Left ventricle myocardium inferior (tissue), 1 donor: Measurements from ENCODE around the gene AMBP. TPM values are rescaled to one million over a fixed set of nuclear protein-coding genes. Genes with fewer than 3 reads are reported as not detected.

ENCODE experiments used
- DNase-seq: peaks from one replicate; pipeline ENCODE4 v3.0.0-alpha.2; 2020
- H3K27ac ChIP-seq: fragments of 200-600 bp; replicated peaks from 2 replicates; pipeline ENCODE4 v1.8.0; 2021
- H3K27me3 ChIP-seq: fragments of 200-600 bp; 2 replicates; pipeline ENCODE4 v1.8.0; 2021; ENCODE audit warnings: low read depth
- H3K36me3 ChIP-seq: fragments of 200-600 bp; 2 replicates; pipeline ENCODE4 v1.8.0; 2021
- H3K4me1 ChIP-seq: fragments of 200-600 bp; 2 replicates; pipeline ENCODE4 v1.8.0; 2021
- H3K4me3 ChIP-seq: fragments of 200-600 bp; 2 replicates; pipeline ENCODE4 v1.8.0; 2021; ENCODE audit warnings: mild to moderate bottlenecking, moderate library complexity
- H3K9me3 ChIP-seq: fragments of 200-600 bp; replicated peaks from 2 replicates; pipeline ENCODE4 v1.8.0; 2021
- intact Hi-C: fragments of 100-400 bp; cut with micrococcal nuclease; formaldehyde crosslinking; loops from one replicate; pipeline ENCODE4 v1.11.0; 2022
- total RNA-seq: library from RNA; stranded (reverse); fragmentation: NEBNext Ultra II Directional; extraction: Animal tissue kit (Norgen Biotek cat#: 25700); gene quantifications from one replicate; pipeline ENCODE4 v1.2.1, GENCODE V29; 2021
- TF ChIP-seq, protein P1 (sequence below): fragments of 200-600 bp; IDR thresholded peaks from 2 replicates; pipeline ENCODE4 v1.8.0; 2021; ENCODE audit warnings: antibody characterized with exemption, mild to moderate bottlenecking, borderline replicate concordance
- donor health status: DM: no; HTN: yes; CAD: no; lungs with severe emphysema.

AMBP gene
- total RNA-seq, 1 donor from 2014 or later: not detected

DNA sequence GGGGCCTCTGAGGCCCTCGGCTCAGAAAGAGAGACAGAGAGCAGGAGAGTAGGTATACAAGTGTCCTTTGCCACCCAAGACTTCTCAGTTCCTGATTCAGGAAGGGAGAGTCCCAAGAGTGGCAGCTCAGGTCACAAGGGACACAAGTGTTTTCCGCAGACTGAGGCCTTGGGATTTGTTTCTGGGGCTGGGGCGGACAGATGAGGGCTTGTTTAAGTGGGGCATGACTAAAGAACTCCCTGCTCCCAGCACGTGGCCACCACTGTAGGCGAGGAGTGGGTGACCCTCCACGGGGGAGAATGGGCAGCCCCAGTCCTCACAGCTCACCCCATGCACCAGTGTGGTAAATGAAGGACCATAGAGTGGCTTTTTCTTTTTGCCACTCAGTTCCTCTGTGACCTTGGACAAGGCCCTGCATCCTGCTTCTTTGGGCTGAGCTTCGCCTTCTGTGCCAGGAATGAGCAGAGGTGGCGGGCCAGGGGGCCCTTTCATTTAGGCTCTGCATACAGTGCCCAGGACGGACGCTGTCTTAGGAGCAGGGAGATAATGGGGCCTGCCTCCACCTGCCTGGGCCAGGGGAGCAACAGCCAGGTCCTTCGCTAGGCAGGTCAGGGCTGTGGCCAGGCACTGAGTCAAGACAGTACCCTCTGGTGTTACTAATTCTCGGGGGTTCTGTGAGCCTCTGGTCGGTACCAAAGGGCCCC lies 50.8 kb downstream of the AMBP start:
- no peak overlapping the region for H3K27ac ChIP-seq
- DNase-seq: no peak
- intact Hi-C loops: no loop called here
- peaks cover under 1% of the 10 kb centered on the region for H3K27me3 ChIP-seq
- no peak overlapping the region for H3K4me3 ChIP-seq
- H3K36me3 ChIP-seq: peaks cover 14% of the 10 kb centered on the region
- peaks cover 24% of the 10 kb centered on the region for H3K9me3 ChIP-seq
- H3K4me1 ChIP-seq: no peaks in the 10 kb centered on the region
- TF ChIP-seq, protein P1, sequence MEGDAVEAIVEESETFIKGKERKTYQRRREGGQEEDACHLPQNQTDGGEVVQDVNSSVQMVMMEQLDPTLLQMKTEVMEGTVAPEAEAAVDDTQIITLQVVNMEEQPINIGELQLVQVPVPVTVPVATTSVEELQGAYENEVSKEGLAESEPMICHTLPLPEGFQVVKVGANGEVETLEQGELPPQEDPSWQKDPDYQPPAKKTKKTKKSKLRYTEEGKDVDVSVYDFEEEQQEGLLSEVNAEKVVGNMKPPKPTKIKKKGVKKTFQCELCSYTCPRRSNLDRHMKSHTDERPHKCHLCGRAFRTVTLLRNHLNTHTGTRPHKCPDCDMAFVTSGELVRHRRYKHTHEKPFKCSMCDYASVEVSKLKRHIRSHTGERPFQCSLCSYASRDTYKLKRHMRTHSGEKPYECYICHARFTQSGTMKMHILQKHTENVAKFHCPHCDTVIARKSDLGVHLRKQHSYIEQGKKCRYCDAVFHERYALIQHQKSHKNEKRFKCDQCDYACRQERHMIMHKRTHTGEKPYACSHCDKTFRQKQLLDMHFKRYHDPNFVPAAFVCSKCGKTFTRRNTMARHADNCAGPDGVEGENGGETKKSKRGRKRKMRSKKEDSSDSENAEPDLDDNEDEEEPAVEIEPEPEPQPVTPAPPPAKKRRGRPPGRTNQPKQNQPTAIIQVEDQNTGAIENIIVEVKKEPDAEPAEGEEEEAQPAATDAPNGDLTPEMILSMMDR: no peak

DNA sequence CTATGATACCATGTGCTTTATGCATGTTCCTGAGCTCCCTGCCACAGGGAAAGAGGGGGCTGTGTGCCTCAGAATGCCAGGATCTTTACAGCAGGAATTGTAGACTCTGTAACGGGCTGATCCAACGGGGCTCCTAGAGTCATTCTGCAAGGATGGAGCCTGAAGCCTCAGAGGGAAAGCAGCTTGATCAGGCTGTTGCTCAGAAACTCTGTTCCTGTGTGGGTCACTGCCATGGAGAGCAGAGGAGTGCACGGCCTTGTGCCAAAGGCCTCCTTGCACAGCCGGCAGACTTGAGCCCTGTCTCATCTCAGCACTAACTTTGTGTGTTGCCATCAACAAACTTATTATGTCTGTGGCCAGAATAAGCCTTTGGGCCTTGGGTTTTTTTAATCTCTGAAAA lies 51.8 kb downstream of the AMBP start:
- TF ChIP-seq, protein P1: no peak
- Histone ChIP-seq H3K9me3 (peaks cover 33% of the 10 kb centered on the region), H3K36me3 (peaks cover 24% of the 10 kb centered on the region), H3K27me3 (no peaks in the 10 kb centered on the region), H3K27ac (no peak overlapping the region), H3K4me1 (no peaks in the 10 kb centered on the region), H3K4me3 (no peak overlapping the region)
- DNase-seq: no peak
- intact Hi-C loops: no loop called here

DNA sequence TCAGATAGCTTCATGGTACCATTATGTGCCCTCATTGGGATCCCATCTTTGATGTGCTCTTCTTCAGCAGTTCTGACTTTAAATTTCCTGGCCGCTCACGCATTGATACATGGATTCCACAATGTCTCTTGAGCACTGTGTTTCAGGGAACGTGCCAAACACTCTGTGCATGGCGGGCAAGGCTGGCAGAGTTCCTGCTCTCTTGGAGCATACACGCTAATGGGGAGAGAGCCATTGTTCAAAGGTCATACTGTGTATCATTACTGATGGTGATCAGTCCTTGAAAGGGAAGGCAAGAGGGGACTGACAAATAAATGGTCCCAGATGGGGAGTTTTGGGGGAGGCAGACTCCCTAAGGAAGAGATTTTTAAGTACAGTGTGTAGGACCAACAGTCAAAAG lies 52.3 kb downstream of the AMBP start:
- no peaks in the 10 kb centered on the region for H3K4me1 ChIP-seq
- H3K4me3 ChIP-seq: no peak overlapping the region
- TF ChIP-seq, protein P1: no peak
- peaks cover 38% of the 10 kb centered on the region for H3K9me3 ChIP-seq
- peaks cover 26% of the 10 kb centered on the region for H3K36me3 ChIP-seq
- no peak for DNase-seq
- intact Hi-C loops: no loop called here
- no peaks in the 10 kb centered on the region for H3K27me3 ChIP-seq
- no peak overlapping the region for H3K27ac ChIP-seq

DNA sequence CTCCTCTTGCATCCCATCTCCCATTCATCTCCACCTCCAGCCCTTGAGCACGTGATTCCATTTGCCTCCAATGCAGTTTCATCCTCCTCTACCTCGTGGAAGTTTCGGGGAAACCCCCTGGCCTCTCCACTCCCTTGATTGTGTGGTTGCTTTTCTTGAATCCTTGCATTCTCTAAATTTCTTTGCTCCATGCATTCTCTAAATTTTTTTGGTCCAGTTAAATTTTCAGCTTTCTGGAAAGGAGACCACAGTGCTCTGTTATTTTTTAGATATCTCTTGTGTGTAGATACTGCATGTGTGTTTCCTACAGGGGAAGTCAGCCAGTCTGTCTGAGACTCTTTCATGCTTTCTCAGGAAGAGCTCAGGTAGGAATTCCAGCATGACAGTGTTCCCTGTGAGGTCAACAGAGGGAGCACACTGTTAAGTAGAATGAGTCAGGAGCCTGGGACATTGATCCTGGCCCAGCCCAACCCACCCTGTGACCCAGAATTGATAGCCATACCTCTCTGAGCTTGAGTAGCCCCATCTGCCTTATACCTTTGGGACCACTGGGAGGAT lies 52.8 kb downstream of the AMBP start:
- Histone ChIP-seq H3K4me3 (no peak overlapping the region), H3K9me3 (peaks cover 43% of the 10 kb centered on the region), H3K4me1 (no peaks in the 10 kb centered on the region), H3K36me3 (peaks cover 26% of the 10 kb centered on the region), H3K27me3 (no peaks in the 10 kb centered on the region), H3K27ac (no peak overlapping the region)
- intact Hi-C loops: no loop called here
- TF ChIP-seq, protein P1: no peak
- no peak for DNase-seq

DNA sequence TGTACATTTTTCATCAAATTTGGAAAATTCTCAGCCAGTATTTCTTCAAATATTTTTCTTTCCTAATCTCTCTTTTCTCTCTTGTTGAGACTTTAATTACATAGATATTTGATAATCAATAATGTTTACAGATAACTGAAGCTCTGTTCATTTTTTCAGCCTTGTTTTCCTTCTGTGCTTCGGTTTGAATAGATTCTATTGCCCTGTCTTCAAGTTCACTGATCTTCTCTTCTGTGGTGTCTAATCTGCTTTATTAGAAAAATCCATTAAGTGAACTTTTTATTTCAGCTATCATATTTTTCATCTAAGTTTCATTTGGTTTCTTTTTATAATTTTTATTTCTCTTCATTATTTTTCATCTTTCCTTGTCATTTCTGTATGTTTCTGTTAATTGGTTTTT lies 54.1 kb downstream of the AMBP start:
- DNase-seq: no peak
- no peaks in the 10 kb centered on the region for H3K27me3 ChIP-seq
- peaks cover 53% of the 10 kb centered on the region for H3K9me3 ChIP-seq
- H3K27ac ChIP-seq: no peak overlapping the region
- no peak overlapping the region for H3K4me3 ChIP-seq
- TF ChIP-seq, protein P1: no peak
- peaks cover 35% of the 10 kb centered on the region for H3K36me3 ChIP-seq
- no peaks in the 10 kb centered on the region for H3K4me1 ChIP-seq
- intact Hi-C loops: no loop called here
